CD4-positive, alpha-beta T cell (primary cell): ENCODE data around the gene PSAT1. TPM values are rescaled to one million over a fixed set of nuclear protein-coding genes. Genes with fewer than 3 reads are reported as not detected.

Source experiments
- ATAC-seq: fragments of 200-7000 bp; cut with Tn5 transposase; one replicate; pipeline ENCODE4 v1.10.0; 2022; ENCODE audit warnings: mild to moderate bottlenecking; ENCODE audit not compliant: poor library complexity
- CTCF ChIA-PET: fragments of 350-600 bp; sonication (Branson Sonifier 250); formaldehyde crosslinking; loops from one replicate; lab custom pipeline; 2021; ENCODE audit warnings: antibody characterized with exemption, inconsistent platforms; lab: Charles Lee
- POLR2A ChIA-PET: fragments of 350-600 bp; sonication (Branson Sonifier 250); formaldehyde crosslinking; loops from one replicate; lab custom pipeline; 2021; ENCODE audit warnings: antibody characterized with exemption, inconsistent platforms; lab: Charles Lee
- DNase-seq, 14 experiments: peaks; one replicate each; pipeline ENCODE4 v3.0.0-alpha.2; 2013 to 2020; ENCODE audit warnings: mixed read lengths in 2 of 14
- H3K27ac ChIP-seq, 2 donors: one replicate each; pipeline versions ENCODE4 v1.5.1 to v1.7.0; 2013; ENCODE audit warnings: low read length in 2 of 2, low read depth in 1 of 2, mild to moderate bottlenecking in 1 of 2
- H3K27me3 ChIP-seq, 2 experiments: 1 replicate in 1 of 2; 2 replicates in 1 of 2; pipeline versions ENCODE4 v1.6.1 to v1.7.0; 2013; ENCODE audit warnings: low read length in 2 of 2, control low read depth in 1 of 2, mild to moderate bottlenecking in 1 of 2, moderate library complexity in 1 of 2; ENCODE audit not compliant: insufficient read depth in 2 of 2, control insufficient read depth in 1 of 2
- H3K36me3 ChIP-seq: one replicate; pipeline ENCODE4 v1.6.1; 2013; ENCODE audit warnings: low read length, control low read depth; ENCODE audit not compliant: insufficient read depth
- H3K4me1 ChIP-seq: one replicate; pipeline ENCODE4 v1.6.1; 2013; ENCODE audit warnings: low read length, control low read depth; ENCODE audit not compliant: insufficient read depth
- H3K4me3 ChIP-seq: one replicate; pipeline ENCODE4 v1.5.1; 2013; ENCODE audit warnings: mild to moderate bottlenecking, low read length, moderate library complexity
- H3K9me3 ChIP-seq, 2 experiments: 1 replicate in 1 of 2; 2 replicates in 1 of 2; pipeline versions ENCODE4 v1.6.1 to v1.7.0; 2013; ENCODE audit warnings: low read length in 2 of 2, mild to moderate bottlenecking in 2 of 2, control low read depth in 1 of 2, moderate library complexity in 1 of 2; ENCODE audit not compliant: control insufficient read depth in 1 of 2, insufficient read depth in 1 of 2
- H3K27ac Mint-ChIP-seq: one replicate; pipeline ENCODE4 v1.8.0; 2020; ENCODE audit warnings: mixed read lengths
- H3K27me3 Mint-ChIP-seq: one replicate; pipeline ENCODE4 v1.8.0; 2021; ENCODE audit warnings: mixed read lengths
- H3K36me3 Mint-ChIP-seq: one replicate; pipeline ENCODE4 v1.8.0; 2021; ENCODE audit warnings: low read depth, mixed read lengths
- H3K4me1 Mint-ChIP-seq: one replicate; pipeline ENCODE4 v1.8.0; 2021; ENCODE audit warnings: low read depth, mixed read lengths
- H3K4me3 Mint-ChIP-seq: one replicate; pipeline ENCODE4 v1.8.0; 2020; ENCODE audit warnings: mild to moderate bottlenecking, mixed read lengths
- H3K9me3 Mint-ChIP-seq: one replicate; pipeline ENCODE4 v1.8.0; 2020; ENCODE audit warnings: mixed read lengths
- CTCF ChIP-seq: fragments of 200-600 bp; IDR thresholded peaks from one replicate; pipeline ENCODE4 v1.8.0; 2022; ENCODE audit warnings: antibody characterized with exemption, mild to moderate bottlenecking
- intact Hi-C, 2 experiments: fragments of 100-400 bp; cut with DNase I in 1 of 2; cut with micrococcal nuclease in 1 of 2; formaldehyde crosslinking; loops; one replicate each; pipeline versions ENCODE4 v1.15.1 to v1.9.0; 2023 to 2025; cut with DNase I, micrococcal nuclease
- total RNA-seq, 174 experiments: library from RNA in 2 of 174; stranded (reverse) in 2 of 174; gene quantifications; one replicate each; pipeline ENCODE4 v1.2.3 and lab custom pipeline; 2021 to 2026

Gene PSAT1
- total RNA-seq, 2 experiments from 2014 or later, result 0.30 to 0.61 TPM

DNA sequence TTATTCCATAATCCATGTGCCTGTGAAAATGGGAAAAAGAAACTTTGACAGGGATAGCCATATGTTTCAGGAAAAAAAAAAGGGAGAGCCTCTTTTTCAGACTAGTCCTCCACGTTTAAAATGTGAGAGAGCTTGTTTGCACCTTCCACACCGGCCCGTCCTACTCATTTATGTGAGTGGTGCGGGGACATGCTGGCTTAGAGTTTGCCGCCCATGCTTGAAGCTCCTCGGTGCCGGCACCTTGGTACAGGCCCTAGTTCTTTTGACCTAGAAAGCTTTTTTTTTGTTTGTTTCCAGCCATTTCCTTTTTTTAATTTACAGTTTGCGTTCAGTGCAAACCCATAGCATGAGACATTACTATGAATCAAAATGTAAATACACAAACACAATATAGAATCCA is 27.8 kb downstream of the PSAT1 start:
- peaks cover 32% of the 10 kb centered on the region for H3K36me3 Mint-ChIP-seq
- H3K27ac Mint-ChIP-seq, result no peak overlapping the region

DNA sequence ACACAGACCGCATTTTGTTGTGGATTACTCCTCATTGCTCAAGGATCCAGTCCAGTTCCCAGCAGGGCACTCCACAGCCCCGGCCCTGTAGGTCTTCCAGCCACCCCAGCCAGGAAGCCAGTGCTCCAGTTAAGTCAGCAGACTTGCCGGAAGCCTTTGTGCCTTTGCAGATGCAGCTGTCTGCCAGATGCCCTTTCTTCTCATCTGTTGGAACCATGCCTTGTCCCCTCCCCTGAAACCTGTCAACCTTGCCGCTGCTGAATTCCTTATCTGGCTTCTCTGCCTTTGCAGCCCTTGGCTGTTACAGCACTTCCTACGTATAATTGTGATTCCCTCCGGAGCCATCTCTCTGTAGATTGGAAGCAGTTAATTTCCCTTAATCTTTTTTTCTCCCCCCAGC is 28.4 kb downstream of the PSAT1 start:
- no peak for TF ChIP-seq CTCF
- intact Hi-C loops, result no loop called here
- Histone ChIP-seq H3K27ac (no peak overlapping the region), H3K4me1 (peaks cover 2% of the 10 kb centered on the region), H3K4me3 (no peak overlapping the region), H3K9me3 (no peaks in the 10 kb centered on the region), H3K36me3 (no peaks in the 10 kb centered on the region), H3K27me3 (no peaks in the 10 kb centered on the region)
- ATAC-seq, result no peak
- Mint-ChIP-seq H3K4me3 (no peak overlapping the region), H3K36me3 (peaks cover 29% of the 10 kb centered on the region), H3K27me3 (no peaks in the 10 kb centered on the region), H3K4me1 (peaks cover 5% of the 10 kb centered on the region), H3K9me3 (no peaks in the 10 kb centered on the region), H3K27ac (no peak overlapping the region)
- CTCF ChIA-PET, result no interaction called here
- POLR2A ChIA-PET, result no interaction called here
- DNase-seq, result no peak

More for the DNA sequence above, 27.8 kb downstream of the PSAT1 start:
- Mint-ChIP-seq H3K27me3 (no peaks in the 10 kb centered on the region), H3K4me1 (peaks cover 5% of the 10 kb centered on the region), H3K9me3 (no peaks in the 10 kb centered on the region), H3K4me3 (no peak overlapping the region)
- Histone ChIP-seq H3K9me3 (no peaks in the 10 kb centered on the region), H3K36me3 (no peaks in the 10 kb centered on the region), H3K4me3 (no peak overlapping the region), H3K4me1 (peaks cover 2% of the 10 kb centered on the region), H3K27ac (no peak overlapping the region), H3K27me3 (no peaks in the 10 kb centered on the region)
- no peak for DNase-seq
- POLR2A ChIA-PET, result no interaction called here
- no peak for TF ChIP-seq CTCF
- CTCF ChIA-PET, result no interaction called here
- no peak for ATAC-seq
- intact Hi-C loops, result no loop called here

DNA sequence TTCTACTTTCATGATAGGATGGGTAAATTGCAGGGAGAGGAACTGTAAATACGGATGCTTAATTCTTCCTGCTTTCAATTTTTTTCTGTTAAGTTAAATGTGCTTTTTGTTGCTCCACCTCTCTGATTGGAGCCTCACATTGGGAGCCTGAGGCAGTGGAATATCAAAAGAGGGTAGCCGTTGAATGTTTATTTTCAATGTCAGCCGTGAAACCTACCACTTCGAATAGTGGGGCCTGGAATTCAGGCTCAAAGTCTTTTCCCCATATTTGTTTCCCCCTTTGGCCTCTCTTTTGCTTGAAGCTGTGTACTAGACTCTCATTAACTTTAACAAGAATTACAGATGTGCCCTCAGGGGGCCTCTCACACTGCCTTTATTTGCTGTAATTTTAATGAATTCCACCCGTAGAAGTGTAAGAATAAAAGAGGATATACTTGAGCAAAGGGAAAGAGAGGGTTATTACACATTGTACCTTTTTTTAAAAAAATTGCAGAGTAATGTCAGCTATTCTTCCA is 29.0 kb downstream of the PSAT1 start:
- TF ChIP-seq CTCF, result no peak
- Histone ChIP-seq H3K27ac (no peak overlapping the region), H3K36me3 (no peaks in the 10 kb centered on the region), H3K9me3 (no peaks in the 10 kb centered on the region), H3K4me3 (no peak overlapping the region), H3K27me3 (no peaks in the 10 kb centered on the region), H3K4me1 (peaks cover 2% of the 10 kb centered on the region)
- Mint-ChIP-seq H3K27ac (no peak overlapping the region), H3K27me3 (no peaks in the 10 kb centered on the region), H3K4me3 (no peak overlapping the region), H3K36me3 (peaks cover 24% of the 10 kb centered on the region), H3K9me3 (no peaks in the 10 kb centered on the region), H3K4me1 (peaks cover 5% of the 10 kb centered on the region)
- CTCF ChIA-PET, result no interaction called here
- DNase-seq (no peak), ATAC-seq (no peak)
- POLR2A ChIA-PET, result no interaction called here
- intact Hi-C loops, result no loop called here
